Measurements from ENCODE around the gene CMYA5.
"Not testable (repeated sequence)": the region's sequence is repeated elsewhere in the genome, so short reads cannot be mapped to it uniquely, and the experiment has no call there.

The CMYA5 gene

GRCh38 chr5:79759436-79759835 lies 69.8 kb downstream of the CMYA5 start:
- no peaks in the 10 kb centered on the region for H3K9me2 ChIP-seq (ENCODE audit: low read depth, low read length)
- no peaks in the 10 kb centered on the region for H3K36me3 ChIP-seq (ENCODE audit: insufficient read depth, low read length)
- TF ChIP-seq CTCF (IDR thresholded peaks at IDR 0.05; ENCODE audit: low read length) = no peak
- TF ChIP-seq EZH2 (IDR thresholded peaks at IDR 0.05; ENCODE audit: borderline replicate concordance, low read length) = no peak
- no peak overlapping the region for H2AFZ ChIP-seq (ENCODE audit: low read length)
- H3K9me3 ChIP-seq (ENCODE audit: low read length) = no peaks in the 10 kb centered on the region
- H3K27me3 ChIP-seq (ENCODE audit: insufficient read depth, low read length) = no peaks in the 10 kb centered on the region
- no peak overlapping the region for H3K27ac ChIP-seq (ENCODE audit: low read depth, low read length, poor library complexity, severe bottlenecking)
- H3K79me2 ChIP-seq (ENCODE audit: insufficient read depth, low read length) = no peaks in the 10 kb centered on the region
- no peak overlapping the region for H3K4me3 ChIP-seq (ENCODE audit: low read depth, low read length, poor library complexity, severe bottlenecking)
- H3K4me2 ChIP-seq (ENCODE audit: low read length) = no peak overlapping the region
- H3K4me1 ChIP-seq (ENCODE audit: insufficient read depth, low read length, severe bottlenecking) = no peaks in the 10 kb centered on the region
- no peaks in the 10 kb centered on the region for H3F3A ChIP-seq (ENCODE audit: insufficient read depth, low read length)
- H3K9ac ChIP-seq (ENCODE audit: low read length) = no peak overlapping the region
- no peaks in the 10 kb centered on the region for H4K20me1 ChIP-seq (ENCODE audit: insufficient read depth, low read length)

- no peak overlapping the region for H3K9ac ChIP-seq (ENCODE audit: low read length)
- H3K27ac ChIP-seq (ENCODE audit: low read depth, low read length, poor library complexity, severe bottlenecking) = no peak overlapping the region
- H3K4me1 ChIP-seq (ENCODE audit: insufficient read depth, low read length, severe bottlenecking) = no peaks in the 10 kb centered on the region
- H3K4me3 ChIP-seq (ENCODE audit: low read depth, low read length, poor library complexity, severe bottlenecking) = no peak overlapping the region
- H3K27me3 ChIP-seq (ENCODE audit: insufficient read depth, low read length) = no peaks in the 10 kb centered on the region
- H3K79me2 ChIP-seq (ENCODE audit: insufficient read depth, low read length) = no peaks in the 10 kb centered on the region
- no peak overlapping the region for H2AFZ ChIP-seq (ENCODE audit: low read length)
- H3K4me2 ChIP-seq (ENCODE audit: low read length) = no peak overlapping the region
- no peaks in the 10 kb centered on the region for H4K20me1 ChIP-seq (ENCODE audit: insufficient read depth, low read length)
- no peaks in the 10 kb centered on the region for H3K36me3 ChIP-seq (ENCODE audit: insufficient read depth, low read length)
- H3K9me2 ChIP-seq (ENCODE audit: low read depth, low read length) = no peaks in the 10 kb centered on the region
- no peaks in the 10 kb centered on the region for H3F3A ChIP-seq (ENCODE audit: insufficient read depth, low read length)
- no peaks in the 10 kb centered on the region for H3K9me3 ChIP-seq (ENCODE audit: low read length)
- TF ChIP-seq CTCF (IDR thresholded peaks at IDR 0.05; ENCODE audit: low read length) (no peak), EZH2 (IDR thresholded peaks at IDR 0.05; ENCODE audit: borderline replicate concordance, low read length) (no peak)
These were observed 70.2 kb downstream of the CMYA5 start for GRCh38 chr5:79759848-79760247.

GRCh38 chr5:79762929-79763328 lies 73.3 kb downstream of the CMYA5 start:
- TF ChIP-seq CTCF (IDR thresholded peaks at IDR 0.05; ENCODE audit: low read length) (no peak), EZH2 (IDR thresholded peaks at IDR 0.05; ENCODE audit: borderline replicate concordance, low read length) (no peak)
- H4K20me1 ChIP-seq (ENCODE audit: insufficient read depth, low read length) = no peaks in the 10 kb centered on the region
- H3K79me2 ChIP-seq (ENCODE audit: insufficient read depth, low read length) = no peaks in the 10 kb centered on the region
- H3K27me3 ChIP-seq (ENCODE audit: insufficient read depth, low read length) = no peaks in the 10 kb centered on the region
- H3K36me3 ChIP-seq (ENCODE audit: insufficient read depth, low read length) = no peaks in the 10 kb centered on the region
- H3K4me2 ChIP-seq (ENCODE audit: low read length) = no peak overlapping the region
- no peak overlapping the region for H3K4me3 ChIP-seq (ENCODE audit: low read depth, low read length, poor library complexity, severe bottlenecking)
- H3K27ac ChIP-seq (ENCODE audit: low read depth, low read length, poor library complexity, severe bottlenecking) = no peak overlapping the region
- no peaks in the 10 kb centered on the region for H3K4me1 ChIP-seq (ENCODE audit: insufficient read depth, low read length, severe bottlenecking)
- H3K9me3 ChIP-seq (ENCODE audit: low read length) = no peaks in the 10 kb centered on the region
- H2AFZ ChIP-seq (ENCODE audit: low read length) = no peak overlapping the region
- H3K9ac ChIP-seq (ENCODE audit: low read length) = no peak overlapping the region
- H3K9me2 ChIP-seq (ENCODE audit: low read depth, low read length) = no peaks in the 10 kb centered on the region
- no peaks in the 10 kb centered on the region for H3F3A ChIP-seq (ENCODE audit: insufficient read depth, low read length)

- not testable (repeated sequence) for H3F3A ChIP-seq (ENCODE audit: insufficient read depth, low read length); H4K20me1 ChIP-seq (ENCODE audit: insufficient read depth, low read length); H3K9ac ChIP-seq (ENCODE audit: low read length); H3K9me2 ChIP-seq (ENCODE audit: low read depth, low read length); H3K4me1 ChIP-seq (ENCODE audit: insufficient read depth, low read length, severe bottlenecking); H3K79me2 ChIP-seq (ENCODE audit: insufficient read depth, low read length); H3K4me2 ChIP-seq (ENCODE audit: low read length); H3K9me3 ChIP-seq (ENCODE audit: low read length); H3K36me3 ChIP-seq (ENCODE audit: insufficient read depth, low read length); H3K27me3 ChIP-seq (ENCODE audit: insufficient read depth, low read length); H3K27ac ChIP-seq (ENCODE audit: low read depth, low read length, poor library complexity, severe bottlenecking); H2AFZ ChIP-seq (ENCODE audit: low read length); H3K4me3 ChIP-seq (ENCODE audit: low read depth, low read length, poor library complexity, severe bottlenecking)
These were observed 74.5 kb downstream of the CMYA5 start for GRCh38 chr5:79764147-79764546.

Measured in OCI-LY1 (cell line).